ENCODE data around the gene COL4A6.

DNA sequence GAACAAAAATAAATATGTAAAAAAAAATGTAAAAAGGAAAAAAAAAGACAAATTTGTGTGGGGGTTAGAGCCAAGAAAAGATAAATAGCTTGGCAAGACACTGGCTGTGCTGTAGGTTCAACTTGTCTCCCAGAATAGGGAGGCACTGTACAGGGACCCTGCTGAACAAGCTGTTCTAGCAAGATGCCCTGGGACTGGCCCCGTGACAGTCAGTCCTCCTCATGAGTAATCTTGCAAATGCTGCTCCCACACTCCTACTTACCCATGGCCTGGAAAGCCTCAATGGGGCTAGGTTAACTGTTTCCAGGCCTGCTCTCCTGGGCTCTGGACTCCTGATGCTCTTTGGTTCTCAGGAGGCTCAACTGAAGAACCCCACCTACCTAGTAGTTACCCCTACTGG is 239.8 kb downstream of the COL4A6 start:
- no peak for TF ChIP-seq CTCF (IDR thresholded peaks at IDR 0.05)
- TF ChIP-seq POLR2A (IDR thresholded peaks at IDR 0.05): no peak

All from adrenal gland (tissue), 5 donors.